SK-MEL-5 (cell line): Measurements from ENCODE around the gene NT5C. TPM values are rescaled to one million over a fixed set of nuclear protein-coding genes. Genes with fewer than 3 reads are reported as not detected.

Experiments
- DNase-seq: peaks from one replicate; pipeline ENCODE4 v3.0.0-alpha.2; 2016; ENCODE audit warnings: low read depth, low spot score
- in situ Hi-C: cut with HindIII; loops from 2 replicates; pipeline ENCODE4 v1.10.0; 2016; ENCODE audit warnings: low sequenced_read_pairs, high pct_unique_total_duplicates, low pct_unique_long_range_greater_than_20kb
- small RNA-seq, 2 experiments: library from RNA; depleted of rRNA; stranded (forward); fragments of <200 nt; gene quantifications; one replicate each; pipeline ENCODE3, GENCODE V24; 2014
- total RNA-seq: library from RNA; depleted of rRNA; stranded (reverse); fragments of >200 nt; shearing (Covaris generic); gene quantifications from 2 replicates; pipeline ENCODE4 v1.2.3, GENCODE V29; 2014; rRNA removed

NT5C gene
- total RNA-seq, 1 experiment from 2014 or later, result 44.5 TPM

GRCh38 chr17:75086496-75087181 is 44.9 kb downstream of the NT5C start:
- DNase-seq, result no peak
- in situ Hi-C loops, result no loop called here

GRCh38 chr17:75084039-75084660 is 47.4 kb downstream of the NT5C start:
- no peak for DNase-seq
- in situ Hi-C loops, result no loop called here

DNA sequence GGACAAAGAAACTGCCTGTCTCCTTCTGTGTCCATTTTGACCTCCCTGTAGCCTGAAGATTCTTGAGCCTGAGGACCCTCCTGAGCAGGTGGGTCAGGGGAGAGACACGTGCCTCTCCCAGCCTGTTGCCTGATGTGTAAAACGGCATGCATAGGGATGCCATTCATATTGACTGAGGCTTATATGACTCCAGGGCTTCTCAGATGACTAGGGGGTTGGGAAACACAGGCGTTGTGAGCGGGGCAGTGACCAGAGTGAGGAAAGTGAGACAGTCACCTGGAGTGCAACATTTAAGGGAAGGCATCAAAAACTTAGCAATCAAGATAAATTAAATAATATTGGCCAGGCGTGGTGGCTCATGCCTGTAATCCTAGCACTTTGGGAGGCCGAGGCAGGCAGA is 48.9 kb downstream of the NT5C start:
- in situ Hi-C loops, result no loop called here
- DNase-seq, result no peak

GRCh38 chr17:75081611-75082540 is 49.7 kb downstream of the NT5C start:
- in situ Hi-C loops, result no loop called here
- no peak for DNase-seq

Small RNAs within 50 kb of the gene (small RNA-seq; reads per million reads assigned to genes)
- 0 reads per million in 2 experiments for gene RF00019

Other genes with a start within 250 kb of the NT5C start
- gene FADS6, start 238.1 kb downstream of the NT5C start, total RNA-seq, result not detected in 2 replicates
- not detected in 2 replicates for gene USH1G, start 208.5 kb downstream of the NT5C start, total RNA-seq
- gene OTOP2, start 207.5 kb downstream of the NT5C start, total RNA-seq, result not detected in 2 replicates
- gene OTOP3, start 195.8 kb downstream of the NT5C start, total RNA-seq, result not detected in 2 replicates
- 0.21 TPM in 1 of 2 replicates, not detected in the other for gene HID1, start 159.0 kb downstream of the NT5C start, total RNA-seq
- 3.2 and 3.9 TPM in 2 replicates for gene CDR2L, start 144.1 kb downstream of the NT5C start, total RNA-seq
- 92.6 and 96.0 TPM in 2 replicates for gene MRPL58, start 119.1 kb downstream of the NT5C start, total RNA-seq
- 557 and 623 TPM in 2 replicates for gene ATP5PD, start 84.8 kb downstream of the NT5C start, total RNA-seq
- gene KCTD2, start 84.5 kb downstream of the NT5C start, total RNA-seq, result 23.3 and 26.6 TPM in 2 replicates
- 0.19 TPM in 1 of 2 replicates, not detected in the other for gene SLC16A5, start 43.8 kb downstream of the NT5C start, total RNA-seq
- 4.9 and 5.4 TPM in 2 replicates for gene ARMC7, start 21.8 kb downstream of the NT5C start, total RNA-seq
- 148 and 158 TPM in 2 replicates for gene JPT1, start 22.8 kb upstream of the NT5C start, total RNA-seq
- 206 and 213 TPM in 2 replicates for gene SUMO2, start 51.2 kb upstream of the NT5C start, total RNA-seq
- gene NUP85, start 73.9 kb upstream of the NT5C start, total RNA-seq, result 46.0 and 49.4 TPM in 2 replicates
- 15.7 and 17.4 TPM in 2 replicates for gene GGA3, start 129.9 kb upstream of the NT5C start, total RNA-seq
- gene MRPS7, start 130.1 kb upstream of the NT5C start, total RNA-seq, result 184 and 188 TPM in 2 replicates
- gene MIF4GD, start 139.5 kb upstream of the NT5C start, total RNA-seq, result 20.8 and 22.9 TPM in 2 replicates
- 18.1 and 21.0 TPM in 2 replicates for gene SLC25A19, start 157.7 kb upstream of the NT5C start, total RNA-seq